ENCODE data around the gene MAST4. TPM values are rescaled to one million over a fixed set of nuclear protein-coding genes. Genes with fewer than 3 reads are reported as not detected.

Gene MAST4
- total RNA-seq, 1 donor from 2014 or later, result 56.9 TPM

DNA sequence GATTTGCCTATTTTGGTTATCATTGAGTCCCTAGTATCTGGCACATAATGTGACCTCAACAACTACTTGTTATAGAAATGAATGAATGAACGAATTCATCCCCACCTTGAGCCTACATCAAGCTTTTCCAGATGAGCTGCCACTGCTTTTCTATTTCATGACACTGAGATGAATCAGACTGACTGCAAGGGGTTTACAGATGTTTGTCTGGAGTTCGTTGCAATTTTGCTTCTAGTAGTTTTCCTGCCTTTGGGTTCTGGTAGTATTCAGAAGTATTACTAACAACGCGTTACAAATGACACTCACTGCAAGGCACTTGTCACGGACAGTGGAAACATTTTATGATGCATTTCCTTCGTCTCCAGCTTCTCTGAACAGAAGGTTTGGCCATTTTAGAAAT, 378.1 kb downstream of the MAST4 start:
- DNase-seq (no peak), ATAC-seq (no peak)
- TF ChIP-seq, protein P1, sequence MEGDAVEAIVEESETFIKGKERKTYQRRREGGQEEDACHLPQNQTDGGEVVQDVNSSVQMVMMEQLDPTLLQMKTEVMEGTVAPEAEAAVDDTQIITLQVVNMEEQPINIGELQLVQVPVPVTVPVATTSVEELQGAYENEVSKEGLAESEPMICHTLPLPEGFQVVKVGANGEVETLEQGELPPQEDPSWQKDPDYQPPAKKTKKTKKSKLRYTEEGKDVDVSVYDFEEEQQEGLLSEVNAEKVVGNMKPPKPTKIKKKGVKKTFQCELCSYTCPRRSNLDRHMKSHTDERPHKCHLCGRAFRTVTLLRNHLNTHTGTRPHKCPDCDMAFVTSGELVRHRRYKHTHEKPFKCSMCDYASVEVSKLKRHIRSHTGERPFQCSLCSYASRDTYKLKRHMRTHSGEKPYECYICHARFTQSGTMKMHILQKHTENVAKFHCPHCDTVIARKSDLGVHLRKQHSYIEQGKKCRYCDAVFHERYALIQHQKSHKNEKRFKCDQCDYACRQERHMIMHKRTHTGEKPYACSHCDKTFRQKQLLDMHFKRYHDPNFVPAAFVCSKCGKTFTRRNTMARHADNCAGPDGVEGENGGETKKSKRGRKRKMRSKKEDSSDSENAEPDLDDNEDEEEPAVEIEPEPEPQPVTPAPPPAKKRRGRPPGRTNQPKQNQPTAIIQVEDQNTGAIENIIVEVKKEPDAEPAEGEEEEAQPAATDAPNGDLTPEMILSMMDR (IDR thresholded peaks at IDR 0.05), result no peak

DNA sequence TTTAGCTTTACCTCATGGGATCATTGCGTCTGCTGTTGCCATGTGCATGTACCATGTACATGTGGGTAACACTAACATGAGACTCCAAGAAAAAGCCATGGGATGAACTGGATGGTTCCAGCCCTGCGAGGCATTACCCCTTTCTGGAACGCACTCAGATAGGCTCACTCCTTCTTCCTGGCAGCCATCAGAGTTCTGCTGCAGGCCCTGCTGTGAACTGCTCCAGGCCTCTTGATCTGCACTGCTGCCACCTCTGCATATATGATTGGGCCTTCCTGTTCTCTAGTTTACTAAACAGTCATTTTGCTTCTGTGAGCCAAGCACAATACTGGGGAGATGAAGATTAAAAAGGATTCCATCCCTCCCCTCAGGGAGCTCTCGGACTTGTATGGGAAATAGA, 379.9 kb downstream of the MAST4 start:
- Histone ChIP-seq H3K9me3 (no peaks in the 10 kb centered on the region), H3K27me3 (ENCODE audit: low read depth) (no peaks in the 10 kb centered on the region), H3K4me1 (peaks cover 8% of the 10 kb centered on the region), H3K27ac (no peak overlapping the region), H3K4me3 (no peak overlapping the region), H3K36me3 (no peaks in the 10 kb centered on the region)
- DNase-seq (no peak), ATAC-seq (no peak)
- TF ChIP-seq, protein P1 (IDR thresholded peaks at IDR 0.05), result no peak
- intact Hi-C loops (cut with DNase I), result no loop called here

More for the DNA sequence above, 378.1 kb downstream of the MAST4 start:
- Histone ChIP-seq H3K4me3 (no peak overlapping the region), H3K27ac (no peak overlapping the region), H3K9me3 (no peaks in the 10 kb centered on the region), H3K27me3 (ENCODE audit: low read depth) (no peaks in the 10 kb centered on the region), H3K36me3 (no peaks in the 10 kb centered on the region), H3K4me1 (no peaks in the 10 kb centered on the region)
- intact Hi-C loops (cut with DNase I), result no loop called here

DNA sequence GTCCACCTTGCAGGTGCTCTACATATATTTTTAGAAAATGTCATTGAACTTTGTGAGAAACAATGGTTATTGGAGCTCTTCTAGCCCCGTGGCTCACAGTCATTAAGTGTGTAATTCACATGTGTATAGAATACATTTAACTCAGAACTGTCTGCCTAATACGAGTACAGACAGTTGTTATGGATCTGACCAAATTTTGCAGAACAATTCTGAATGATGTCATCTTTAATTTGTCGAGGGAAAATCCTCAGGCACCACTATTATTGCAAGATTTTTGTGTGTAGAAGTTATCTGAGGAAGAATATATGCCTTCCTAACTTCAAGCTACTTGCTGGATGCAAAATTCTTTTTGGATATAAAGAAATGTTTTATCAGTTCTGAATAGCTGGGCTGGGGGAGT, 383.5 kb downstream of the MAST4 start:
- TF ChIP-seq, protein P1 (IDR thresholded peaks at IDR 0.05), result no peak
- Histone ChIP-seq H3K9me3 (no peaks in the 10 kb centered on the region), H3K27me3 (ENCODE audit: low read depth) (no peaks in the 10 kb centered on the region), H3K36me3 (no peaks in the 10 kb centered on the region), H3K27ac (no peak overlapping the region), H3K4me3 (no peak overlapping the region), H3K4me1 (peaks cover 22% of the 10 kb centered on the region)
- ATAC-seq (no peak), DNase-seq (no peak)
- intact Hi-C loops (cut with DNase I), result no loop called here

DNA sequence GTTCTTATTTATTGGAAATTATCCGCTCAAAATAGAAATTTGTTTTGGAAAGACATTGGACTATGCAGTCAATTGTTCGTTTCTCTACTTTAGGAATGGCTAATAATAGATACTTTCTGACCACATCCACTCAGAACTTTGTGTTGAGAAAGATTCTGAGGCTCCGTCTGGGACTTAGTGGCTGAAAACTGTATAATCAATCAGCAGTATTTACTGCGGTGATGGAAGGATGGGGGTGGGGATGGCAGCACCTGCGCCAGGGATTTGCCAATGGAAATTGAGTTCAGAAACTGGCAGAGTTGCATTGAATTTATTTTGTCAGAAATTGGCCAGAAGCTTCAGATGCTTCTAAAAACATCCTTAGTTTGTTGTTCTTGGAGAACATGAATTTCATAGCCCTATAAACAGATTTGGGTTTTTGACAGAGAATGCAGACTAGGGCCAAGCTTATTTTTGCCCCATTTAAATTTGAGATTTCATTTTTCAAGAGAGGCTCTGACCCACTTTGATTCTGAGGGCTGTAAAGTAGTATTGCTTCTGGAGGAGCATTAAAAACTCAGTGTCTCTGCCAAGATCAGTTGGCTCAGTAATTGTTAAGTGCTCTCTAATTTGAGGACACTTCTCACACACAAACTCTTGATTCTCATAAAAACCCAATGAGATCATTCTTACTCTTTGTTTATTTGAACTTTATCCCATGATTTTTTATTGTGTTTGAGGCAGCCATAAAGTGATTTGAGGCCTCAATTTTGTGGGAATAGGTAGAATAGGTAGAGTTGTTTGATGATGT, 385.3 kb downstream of the MAST4 start:
- ATAC-seq, result peak; percentile 41 to 89
- Histone ChIP-seq H3K36me3 (no peaks in the 10 kb centered on the region), H3K27ac (peak overlapping the region; percentile 10), H3K27me3 (ENCODE audit: low read depth) (no peaks in the 10 kb centered on the region), H3K4me3 (no peak overlapping the region), H3K9me3 (no peaks in the 10 kb centered on the region), H3K4me1 (peaks cover 22% of the 10 kb centered on the region)
- no peak for DNase-seq
- intact Hi-C loops (cut with DNase I), result no loop called here
- TF ChIP-seq, protein P1 (IDR thresholded peaks at IDR 0.05), result no peak

DNA sequence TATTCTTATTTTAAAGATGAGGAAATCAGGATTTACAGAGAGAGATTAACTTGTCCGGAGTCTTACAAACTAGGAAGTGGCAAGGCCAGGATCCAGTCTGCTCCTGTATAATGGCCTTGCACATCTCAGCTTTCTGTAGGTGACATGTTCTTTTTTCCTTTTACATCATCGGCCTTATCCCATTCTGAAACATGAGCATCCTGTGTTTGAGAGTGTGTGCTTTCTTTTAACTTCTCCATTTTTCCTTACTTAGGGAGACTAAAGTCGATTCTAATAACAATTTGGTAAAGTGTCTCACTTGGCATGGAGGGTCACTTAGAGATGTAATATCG, 385.8 kb downstream of the MAST4 start:
- ATAC-seq (peak in 1 of 2 donors; percentile 39), DNase-seq (no peak)
- H3K4me1 ChIP-seq, result peaks cover 22% of the 10 kb centered on the region
- H3K27ac ChIP-seq, result peak overlapping the region; percentile 10
- TF ChIP-seq, protein P1 (IDR thresholded peaks at IDR 0.05), result no peak
- intact Hi-C loops (cut with DNase I), result no loop called here
- H3K27me3 ChIP-seq (ENCODE audit: low read depth), result no peaks in the 10 kb centered on the region
- H3K4me3 ChIP-seq, result no peak overlapping the region
- H3K9me3 ChIP-seq, result no peaks in the 10 kb centered on the region
- no peaks in the 10 kb centered on the region for H3K36me3 ChIP-seq
